OCI-LY3 (cell line): ENCODE results near the gene WWC1.

ENCODE experiments used
- H2AFZ ChIP-seq: fragments of 200-600, 300-600 bp; shearing (Covaris generic); 2 replicates; pipeline ENCODE4 v1.6.0; 2014; ENCODE audit warnings: antibody characterized with exemption, low read depth, low read length
- H3K27ac ChIP-seq: fragments of 200-600, 300-600 bp; sonication (generic); 2 replicates; pipeline ENCODE4 v1.5.1; 2014; ENCODE audit warnings: mild to moderate bottlenecking, low read length, moderate library complexity, mixed read lengths
- H3K27me3 ChIP-seq: fragments of 200-600, 300-600 bp; sonication (generic); 2 replicates; pipeline ENCODE4 v1.6.1; 2014; ENCODE audit warnings: low read depth, low read length, mixed read lengths
- H3K36me3 ChIP-seq: fragments of 200-600, 300-600 bp; sonication (generic); replicated peaks from 2 replicates; pipeline ENCODE3; 2014; ENCODE audit warnings: low read depth, low read length, mixed read lengths
- H3K4me1 ChIP-seq: fragments of 300-600, 200-600 bp; sonication (generic); 2 replicates; pipeline ENCODE4 v1.6.1; 2014; ENCODE audit warnings: low read length, mixed read lengths
- H3K4me2 ChIP-seq: fragments of 200-600, 300-600 bp; sonication (generic); 2 replicates; pipeline ENCODE4 v1.6.1; 2014; ENCODE audit warnings: low read length, mixed read lengths
- H3K4me3 ChIP-seq: fragments of 300-600, 200-600 bp; sonication (generic); 2 replicates; pipeline ENCODE4 v1.5.1; 2014; ENCODE audit warnings: antibody characterized with exemption, mild to moderate bottlenecking, low read length, moderate library complexity
- H3K79me2 ChIP-seq: fragments of 300-600, 200-600 bp; shearing (Covaris generic); 2 replicates; pipeline ENCODE4 v1.6.1; 2014; ENCODE audit warnings: mild to moderate bottlenecking, low read length, mixed read lengths
- H3K9ac ChIP-seq: fragments of 300-600, 200-600 bp; shearing (Covaris generic); 2 replicates; pipeline ENCODE4 v1.6.0; 2014; ENCODE audit warnings: mild to moderate bottlenecking, low read length, moderate library complexity
- H3K9me3 ChIP-seq: fragments of 200-600, 300-600 bp; shearing (Covaris generic); 2 replicates; pipeline ENCODE4 v1.6.1; 2014; ENCODE audit warnings: low read length, mixed read lengths; ENCODE audit not compliant: insufficient read depth
- H4K20me1 ChIP-seq: fragments of 200-600, 300-600 bp; sonication (generic); 2 replicates; pipeline ENCODE4 v1.6.1; 2016; ENCODE audit warnings: low read length, mixed read lengths; ENCODE audit not compliant: insufficient read depth
- EZH2phosphoT487 ChIP-seq: fragments of 200-600 bp; shearing (Covaris generic); IDR thresholded peaks from 2 replicates; pipeline ENCODE4 v1.6.1; 2018; ENCODE audit warnings: antibody characterized with exemption, mixed run types, low read depth
- TF ChIP-seq, protein P1 (sequence below): fragments of 200-600, 300-600 bp; sonication (generic); IDR thresholded peaks from 2 replicates; pipeline ENCODE4 v1.5.1; 2014; ENCODE audit warnings: antibody characterized with exemption, low read length, low read depth

Gene WWC1

DNA sequence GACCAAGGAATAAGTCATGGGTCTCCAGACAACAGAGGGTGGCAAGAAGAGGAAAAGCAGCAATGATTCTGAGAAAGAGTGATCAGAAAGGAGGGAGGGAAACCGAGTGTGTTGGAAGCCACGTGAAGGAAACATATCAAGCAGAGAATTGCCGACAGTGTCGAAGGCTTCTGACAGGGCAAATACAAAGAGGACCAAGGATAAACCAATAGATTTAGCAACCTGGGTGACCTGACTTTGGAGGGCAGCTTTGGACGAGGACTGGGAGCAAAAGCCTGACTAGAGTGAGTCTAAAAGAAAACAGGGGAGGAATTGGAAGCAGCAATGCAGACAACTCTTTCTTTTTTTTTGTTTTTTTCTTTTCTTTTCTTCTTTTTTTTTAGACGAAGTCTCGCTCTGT lies 83.8 kb downstream of the WWC1 start:
- Histone ChIP-seq H3K27me3 (no peaks in the 10 kb centered on the region), H3K27ac (no peak overlapping the region), H3K79me2 (no peaks in the 10 kb centered on the region), H2AFZ (no peak overlapping the region), H3K9me3 (no peaks in the 10 kb centered on the region), H3K4me3 (no peak overlapping the region), H4K20me1 (peaks cover 8% of the 10 kb centered on the region; the same call in 1 of the 2 replicates), H3K4me1 (peaks cover 11% of the 10 kb centered on the region), H3K36me3 (no peaks in the 10 kb centered on the region), H3K9ac (no peak overlapping the region), H3K4me2 (no peak overlapping the region)
- TF ChIP-seq, protein P1, sequence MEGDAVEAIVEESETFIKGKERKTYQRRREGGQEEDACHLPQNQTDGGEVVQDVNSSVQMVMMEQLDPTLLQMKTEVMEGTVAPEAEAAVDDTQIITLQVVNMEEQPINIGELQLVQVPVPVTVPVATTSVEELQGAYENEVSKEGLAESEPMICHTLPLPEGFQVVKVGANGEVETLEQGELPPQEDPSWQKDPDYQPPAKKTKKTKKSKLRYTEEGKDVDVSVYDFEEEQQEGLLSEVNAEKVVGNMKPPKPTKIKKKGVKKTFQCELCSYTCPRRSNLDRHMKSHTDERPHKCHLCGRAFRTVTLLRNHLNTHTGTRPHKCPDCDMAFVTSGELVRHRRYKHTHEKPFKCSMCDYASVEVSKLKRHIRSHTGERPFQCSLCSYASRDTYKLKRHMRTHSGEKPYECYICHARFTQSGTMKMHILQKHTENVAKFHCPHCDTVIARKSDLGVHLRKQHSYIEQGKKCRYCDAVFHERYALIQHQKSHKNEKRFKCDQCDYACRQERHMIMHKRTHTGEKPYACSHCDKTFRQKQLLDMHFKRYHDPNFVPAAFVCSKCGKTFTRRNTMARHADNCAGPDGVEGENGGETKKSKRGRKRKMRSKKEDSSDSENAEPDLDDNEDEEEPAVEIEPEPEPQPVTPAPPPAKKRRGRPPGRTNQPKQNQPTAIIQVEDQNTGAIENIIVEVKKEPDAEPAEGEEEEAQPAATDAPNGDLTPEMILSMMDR: no peak
- no peak for TF ChIP-seq EZH2phosphoT487

DNA sequence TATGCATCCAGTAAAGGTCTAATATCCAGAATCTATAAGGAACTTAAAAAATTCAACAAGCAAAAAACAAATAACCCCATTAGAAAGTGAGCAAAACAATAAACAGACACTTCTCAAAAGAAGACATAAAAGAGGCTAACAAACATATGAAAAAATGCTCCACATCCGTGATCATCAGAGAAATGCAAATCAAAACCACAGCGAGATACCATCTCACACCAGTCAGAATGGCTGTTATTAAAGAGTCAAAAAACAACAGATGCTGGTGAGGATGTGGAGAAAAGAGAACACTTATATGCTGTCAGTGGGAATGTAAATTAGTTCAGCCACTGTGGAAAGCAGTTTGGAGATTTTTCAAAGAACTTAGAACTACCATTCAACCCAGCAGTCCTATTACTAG lies 86.1 kb downstream of the WWC1 start:
- Histone ChIP-seq H3K36me3 (no peaks in the 10 kb centered on the region), H3K27me3 (no peaks in the 10 kb centered on the region), H3K4me3 (no peak overlapping the region), H3K4me1 (peaks cover 4% of the 10 kb centered on the region), H2AFZ (no peak overlapping the region), H3K4me2 (no peak overlapping the region), H3K27ac (no peak overlapping the region), H3K9me3 (no peaks in the 10 kb centered on the region), H3K79me2 (no peaks in the 10 kb centered on the region), H4K20me1 (peaks cover 4% of the 10 kb centered on the region; the same call in 1 of the 2 replicates), H3K9ac (no peak overlapping the region)
- no peak for TF ChIP-seq EZH2phosphoT487
- TF ChIP-seq, protein P1: no peak

DNA sequence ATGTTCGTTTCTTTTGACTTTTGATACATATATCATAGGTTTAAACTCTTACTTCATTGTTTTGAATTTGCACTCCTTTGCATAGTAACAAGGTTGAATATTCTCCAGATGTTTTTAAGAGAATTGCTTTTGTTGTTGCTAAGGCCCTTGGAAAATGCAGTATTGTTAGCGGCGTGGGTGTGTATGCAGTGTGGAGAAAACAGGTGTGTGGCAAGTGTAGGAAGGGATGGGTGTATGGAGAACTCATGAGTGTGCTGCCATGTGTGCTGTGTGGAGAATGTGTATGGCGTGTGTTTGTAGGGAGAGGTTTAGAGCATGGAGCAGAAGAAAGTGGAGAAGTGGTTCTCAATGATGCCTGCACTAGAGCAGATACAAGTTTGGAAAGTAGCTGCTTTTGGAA lies 87.3 kb downstream of the WWC1 start:
- TF ChIP-seq, protein P1: no peak
- TF ChIP-seq EZH2phosphoT487: no peak
- H3K36me3 ChIP-seq: no peaks in the 10 kb centered on the region
- no peaks in the 10 kb centered on the region for H3K9me3 ChIP-seq
- H3K4me3 ChIP-seq: no peak overlapping the region
- H3K4me2 ChIP-seq: no peak overlapping the region
- no peaks in the 10 kb centered on the region for H3K4me1 ChIP-seq
- H3K27ac ChIP-seq: no peak overlapping the region
- no peak overlapping the region for H3K9ac ChIP-seq
- H3K27me3 ChIP-seq: no peaks in the 10 kb centered on the region
- no peaks in the 10 kb centered on the region for H3K79me2 ChIP-seq
- H2AFZ ChIP-seq: no peak overlapping the region
- H4K20me1 ChIP-seq: no peaks in the 10 kb centered on the region

DNA sequence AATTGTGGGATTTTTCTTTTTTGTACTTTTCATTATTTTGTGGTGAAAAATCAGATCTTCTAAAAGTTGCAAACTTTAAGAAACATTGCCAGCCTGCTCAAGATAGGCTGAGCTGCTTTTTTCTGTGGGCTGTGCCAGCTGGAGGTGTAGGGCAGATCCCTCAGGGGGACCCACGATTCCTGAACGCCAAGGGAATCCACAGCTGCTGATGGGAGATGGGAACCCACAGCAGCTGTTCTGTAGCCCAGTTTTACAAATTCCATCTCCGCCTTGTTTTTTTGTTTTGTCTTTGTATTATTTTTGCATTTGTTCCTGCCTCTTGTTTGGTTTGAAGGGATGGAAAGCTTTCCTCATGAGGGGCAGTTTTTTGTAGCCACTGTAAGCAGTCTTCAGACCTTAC lies 91.0 kb downstream of the WWC1 start:
- no peaks in the 10 kb centered on the region for H3K79me2 ChIP-seq
- H3K27ac ChIP-seq: no peak overlapping the region

More for the DNA sequence above, 91.0 kb downstream of the WWC1 start:
- H3K4me2 ChIP-seq: no peak overlapping the region
- no peaks in the 10 kb centered on the region for H3K4me1 ChIP-seq
- H4K20me1 ChIP-seq: no peaks in the 10 kb centered on the region
- no peaks in the 10 kb centered on the region for H3K9me3 ChIP-seq
- H3K27me3 ChIP-seq: no peaks in the 10 kb centered on the region
- no peak overlapping the region for H3K9ac ChIP-seq
- H2AFZ ChIP-seq: no peak overlapping the region
- peaks cover 10% of the 10 kb centered on the region for H3K36me3 ChIP-seq
- H3K4me3 ChIP-seq: no peak overlapping the region
- TF ChIP-seq, protein P1: no peak
- TF ChIP-seq EZH2phosphoT487: no peak
